Measurements from ENCODE around the gene C4orf36. TPM values are rescaled to one million over a fixed set of nuclear protein-coding genes. Genes with fewer than 3 reads are reported as not detected.

C4orf36 gene
- total and polyA plus RNA-seq, 2 donors (not counting 3 experiments of a cell fraction or from before 2014, with no cell fraction given), result 0.66 TPM; not detected in 1

- no TSS peak for BruUV-seq (replicated peaks)
- TF ChIP-seq FOS (IDR thresholded peaks at IDR 0.05; ENCODE audit: borderline replicate concordance, insufficient read depth, low read length) (no peak), GATA2 (IDR thresholded peaks at IDR 0.05; ENCODE audit: insufficient read depth, insufficient read length, low read depth, low read length) (no peak), EZH2 (IDR thresholded peaks at IDR 0.05; ENCODE audit: borderline replicate concordance, low read depth, low read length, severe bottlenecking) (no peak), POLR2A (IDR thresholded peaks at IDR 0.05; ENCODE audit: low read depth, low read length) (no peak), POLR2AphosphoS5 (IDR thresholded peaks at IDR 0.05; ENCODE audit: insufficient read depth, low read depth, low read length) (no peak), JUN (IDR thresholded peaks at IDR 0.05; ENCODE audit: borderline replicate concordance, insufficient read depth, insufficient read length, low read depth) (no peak), MAX (IDR thresholded peaks at IDR 0.05; ENCODE audit: insufficient read depth, insufficient read length) (no peak), CTCF (IDR thresholded peaks at IDR 0.05; ENCODE audit: extremely low read depth in 1 of 2, insufficient read depth in 1 of 2, low read depth in 1 of 2, low read length in 2 of 2) (no peak)
- no peak overlapping the region for H3K4me3 ChIP-seq (replicated peaks in 1 of 3; ENCODE audit: insufficient read depth in 1 of 3, low read depth in 1 of 3, low read length in 3 of 3)
- H3K27ac ChIP-seq (ENCODE audit: insufficient read depth, low read depth, low read length), result no peak overlapping the region
- CTCF ChIA-PET, result interaction anchor here (0.8 to 9.4 kb wide), 4 partner anchors 10 to 406 kb away, joined by 4 to 133 read pairs (median 5); no protein-coding TSS in a partner anchor
- intact Hi-C loops (cut with micrococcal nuclease), result loop anchor here (5.0 to 10.0 kb wide), 3 partner anchors 339 to 856 kb away; no protein-coding TSS in a partner anchor
- no peak overlapping the region for H3K4me2 ChIP-seq (ENCODE audit: insufficient read depth, low read length)
- H3K79me2 ChIP-seq (ENCODE audit: control insufficient read depth, insufficient read depth, low read length), result no peaks in the 10 kb centered on the region
- no peaks in the 10 kb centered on the region for H3K36me3 ChIP-seq (ENCODE audit: control insufficient read depth in 2 of 2, extremely low read depth in 1 of 2, insufficient read depth in 2 of 2, low read length in 2 of 2)
- POLR2A ChIA-PET, result no interaction called here
- peaks cover 8% of the 10 kb centered on the region for H3K4me1 ChIP-seq (ENCODE audit: control insufficient read depth, extremely low read depth, insufficient read depth, low read length)
- FAIRE-seq, result no peak
- dilution Hi-C loops (cut with MboI; ENCODE audit: extremely low pct_ligation_motif_present, low sequenced_read_pairs), result no loop called here
- no peak overlapping the region for H3K9ac ChIP-seq (replicated peaks; ENCODE audit: extremely low read depth, insufficient read depth, low read length)
- DNase-seq (ENCODE audit: low read depth, low spot score), result peak; percentile 17
- H3K9me1 ChIP-seq (replicated peaks; ENCODE audit: control insufficient read depth, extremely low read depth, insufficient read depth, low read length), result no peaks in the 10 kb centered on the region
- no peaks in the 10 kb centered on the region for H3K9me3 ChIP-seq (replicated peaks; ENCODE audit: control insufficient read depth, insufficient read depth, low read length)
- H4K20me1 ChIP-seq (replicated peaks; ENCODE audit: control insufficient read depth, extremely low read depth, insufficient read depth, low read length), result no peaks in the 10 kb centered on the region
- H3K27me3 ChIP-seq (ENCODE audit: control insufficient read depth in 2 of 2, insufficient read depth in 2 of 2, low read length in 2 of 2), result no peaks in the 10 kb centered on the region
- H2AFZ ChIP-seq (ENCODE audit: low read depth, low read length), result no peak overlapping the region
Measured at GRCh38 chr4:86898562-86898961, 6.3 kb upstream of the C4orf36 start.
